Activated B cell treated with CpG ODN at 0.5 μM for 24 hours (primary cell): ENCODE results near the gene MUSTN1. TPM values are rescaled to one million over a fixed set of nuclear protein-coding genes. Genes with fewer than 3 reads are reported as not detected.

Experiments used
- ATAC-seq: fragments of 200-7000 bp; cut with Tn5 transposase; one replicate; pipeline ENCODE4 v1.10.0; 2021; ENCODE audit warnings: low read depth, mild to moderate bottlenecking, moderate library complexity
- CTCF ChIA-PET: fragments of 350-600 bp; sonication (Branson Sonifier 250); formaldehyde crosslinking; loops from one replicate; lab custom pipeline; 2021; ENCODE audit warnings: antibody characterized with exemption; lab: Charles Lee
- POLR2A ChIA-PET: fragments of 350-600 bp; sonication (Branson Sonifier 250); formaldehyde crosslinking; loops from one replicate; lab custom pipeline; 2021; ENCODE audit warnings: antibody characterized with exemption; lab: Charles Lee
- DNase-seq: peaks from one replicate; pipeline ENCODE4 v3.0.0; 2022
- H3K27ac Mint-ChIP-seq: one replicate; pipeline ENCODE4 v1.8.0; 2020; ENCODE audit warnings: mixed read lengths
- H3K27me3 Mint-ChIP-seq: one replicate; pipeline ENCODE4 v1.8.0; 2021; ENCODE audit warnings: mixed read lengths
- H3K36me3 Mint-ChIP-seq: one replicate; pipeline ENCODE4 v1.8.0; 2021; ENCODE audit warnings: low read depth, mixed read lengths
- H3K4me1 Mint-ChIP-seq: one replicate; pipeline ENCODE4 v1.8.0; 2021; ENCODE audit warnings: mixed read lengths
- H3K4me3 Mint-ChIP-seq: one replicate; pipeline ENCODE4 v1.8.0; 2020; ENCODE audit warnings: mild to moderate bottlenecking, mixed read lengths
- H3K9me3 Mint-ChIP-seq: one replicate; pipeline ENCODE4 v1.8.0; 2020; ENCODE audit warnings: mixed read lengths
- intact Hi-C: fragments of 100-400 bp; cut with micrococcal nuclease; formaldehyde crosslinking; loops from one replicate; pipeline ENCODE4 v1.15.1; 2024
- total RNA-seq: library from RNA; stranded (reverse); gene quantifications from 2 replicates; pipeline ENCODE4 v1.2.3, GENCODE V29; 2022
- TF ChIP-seq, protein P1 (sequence below): fragments of 200-600 bp; IDR thresholded peaks from one replicate; pipeline ENCODE4 v1.8.0; 2022; ENCODE audit warnings: antibody characterized with exemption, mild to moderate bottlenecking

The MUSTN1 gene
- total RNA-seq, 1 donor from 2014 or later, result 1.6 TPM

DNA sequence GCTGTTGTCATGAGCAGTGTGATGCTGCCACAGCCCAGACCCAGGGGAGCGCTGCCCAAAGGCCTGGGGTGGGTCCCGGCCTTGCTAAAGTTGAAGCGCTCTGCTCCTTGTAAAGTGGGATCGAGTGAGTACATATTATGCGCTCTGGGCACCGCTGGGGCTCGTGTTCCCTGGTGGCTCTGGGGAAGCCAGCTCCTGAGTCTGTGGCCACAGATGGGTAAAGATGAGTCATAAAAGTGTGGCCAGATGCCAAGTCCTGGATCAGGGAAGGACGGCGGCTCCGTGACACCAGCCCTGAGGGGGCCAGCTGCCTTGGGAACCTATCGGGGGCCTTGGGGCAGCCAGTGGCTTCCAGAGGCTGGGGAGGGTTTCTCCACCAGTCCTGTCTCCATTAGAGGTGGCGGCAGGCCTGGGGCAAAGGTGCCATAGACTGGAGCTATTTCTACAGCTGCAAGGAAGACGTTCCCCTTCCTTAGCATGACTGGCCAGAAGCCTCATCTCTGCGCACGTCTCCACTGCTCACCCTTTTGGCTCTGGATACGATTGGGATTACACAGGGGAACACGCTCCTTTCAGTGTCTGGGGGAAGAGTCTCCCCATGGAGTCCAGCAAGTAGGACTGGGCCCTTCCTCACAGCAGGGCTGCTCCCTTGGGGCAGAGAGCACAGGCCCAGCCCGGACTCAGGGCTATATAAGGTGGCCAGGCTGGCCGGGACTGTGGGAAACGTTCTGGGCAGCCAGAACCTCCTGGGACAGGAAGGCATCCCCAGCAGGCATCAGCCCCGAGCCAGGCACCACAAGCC, 3.1 kb downstream of the MUSTN1 start:
- H3K27me3 Mint-ChIP-seq, result no peaks in the 10 kb centered on the region
- ChIA-PET CTCF (no interaction called here), POLR2A (no interaction called here)
- H3K36me3 Mint-ChIP-seq, result peaks cover 11% of the 10 kb centered on the region
- ATAC-seq, result no peak
- no peak for DNase-seq
- intact Hi-C loops, result no loop called here
- H3K9me3 Mint-ChIP-seq, result no peaks in the 10 kb centered on the region
- TF ChIP-seq, protein P1, sequence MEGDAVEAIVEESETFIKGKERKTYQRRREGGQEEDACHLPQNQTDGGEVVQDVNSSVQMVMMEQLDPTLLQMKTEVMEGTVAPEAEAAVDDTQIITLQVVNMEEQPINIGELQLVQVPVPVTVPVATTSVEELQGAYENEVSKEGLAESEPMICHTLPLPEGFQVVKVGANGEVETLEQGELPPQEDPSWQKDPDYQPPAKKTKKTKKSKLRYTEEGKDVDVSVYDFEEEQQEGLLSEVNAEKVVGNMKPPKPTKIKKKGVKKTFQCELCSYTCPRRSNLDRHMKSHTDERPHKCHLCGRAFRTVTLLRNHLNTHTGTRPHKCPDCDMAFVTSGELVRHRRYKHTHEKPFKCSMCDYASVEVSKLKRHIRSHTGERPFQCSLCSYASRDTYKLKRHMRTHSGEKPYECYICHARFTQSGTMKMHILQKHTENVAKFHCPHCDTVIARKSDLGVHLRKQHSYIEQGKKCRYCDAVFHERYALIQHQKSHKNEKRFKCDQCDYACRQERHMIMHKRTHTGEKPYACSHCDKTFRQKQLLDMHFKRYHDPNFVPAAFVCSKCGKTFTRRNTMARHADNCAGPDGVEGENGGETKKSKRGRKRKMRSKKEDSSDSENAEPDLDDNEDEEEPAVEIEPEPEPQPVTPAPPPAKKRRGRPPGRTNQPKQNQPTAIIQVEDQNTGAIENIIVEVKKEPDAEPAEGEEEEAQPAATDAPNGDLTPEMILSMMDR, result no peak
- no peak overlapping the region for H3K4me3 Mint-ChIP-seq
- no peak overlapping the region for H3K27ac Mint-ChIP-seq
- H3K4me1 Mint-ChIP-seq, result no peaks in the 10 kb centered on the region

DNA sequence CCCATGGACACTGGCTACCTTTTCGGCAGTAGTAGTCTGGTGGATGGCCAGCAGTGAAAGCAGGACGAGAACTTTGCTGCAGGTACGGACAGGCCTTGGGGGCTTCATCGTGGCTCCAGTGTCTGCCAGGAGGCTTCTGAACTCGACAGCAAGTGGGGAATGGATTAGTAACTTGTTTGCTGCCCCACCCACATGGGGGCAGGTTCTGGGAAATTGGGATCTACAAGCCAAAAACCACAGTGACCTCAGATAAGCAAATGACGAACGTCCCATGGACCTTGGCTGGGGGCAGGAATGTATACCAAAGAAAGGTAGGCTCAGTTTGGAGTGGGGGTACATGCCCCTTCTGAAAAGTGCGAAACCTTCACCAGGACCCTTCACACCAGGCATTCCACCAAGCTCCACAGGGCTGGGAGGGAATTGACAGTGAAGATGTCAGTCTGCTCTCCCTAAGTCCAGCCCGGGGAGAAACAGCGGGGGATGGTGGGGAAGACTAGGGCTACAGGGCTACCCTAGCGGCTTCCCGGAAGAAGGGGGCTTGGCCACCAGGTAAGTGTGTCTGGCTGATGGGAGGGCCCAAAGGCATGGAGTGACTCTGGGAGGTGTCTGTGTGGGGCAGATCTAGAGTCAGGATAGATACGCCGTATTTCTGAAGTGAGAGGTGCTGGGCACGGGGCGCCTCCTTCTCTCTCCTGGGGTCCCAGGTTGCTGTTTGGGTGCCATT, 4.1 kb downstream of the MUSTN1 start, which contains the start of gene ITIH4:
Gene ITIH4 (minus strand): TSS at position 138 of the 724 bp plus-strand sequence. CDS start 30 bp downstream, at position 108.
- no peaks in the 10 kb centered on the region for H3K9me3 Mint-ChIP-seq
- intact Hi-C loops, result no loop called here
- H3K36me3 Mint-ChIP-seq, result peaks cover 6% of the 10 kb centered on the region
- H3K27me3 Mint-ChIP-seq, result no peaks in the 10 kb centered on the region
- no peak within 1 kb of the TSS for H3K27ac Mint-ChIP-seq
- CTCF ChIA-PET, result no interaction called here
- no peaks in the 10 kb centered on the region for H3K4me1 Mint-ChIP-seq
- DNase-seq (no peak), ATAC-seq (no peak)
- TF ChIP-seq, protein P1, result no peak
- H3K4me3 Mint-ChIP-seq, result no peak within 1 kb of the TSS
- POLR2A ChIA-PET, result no interaction called here

DNA sequence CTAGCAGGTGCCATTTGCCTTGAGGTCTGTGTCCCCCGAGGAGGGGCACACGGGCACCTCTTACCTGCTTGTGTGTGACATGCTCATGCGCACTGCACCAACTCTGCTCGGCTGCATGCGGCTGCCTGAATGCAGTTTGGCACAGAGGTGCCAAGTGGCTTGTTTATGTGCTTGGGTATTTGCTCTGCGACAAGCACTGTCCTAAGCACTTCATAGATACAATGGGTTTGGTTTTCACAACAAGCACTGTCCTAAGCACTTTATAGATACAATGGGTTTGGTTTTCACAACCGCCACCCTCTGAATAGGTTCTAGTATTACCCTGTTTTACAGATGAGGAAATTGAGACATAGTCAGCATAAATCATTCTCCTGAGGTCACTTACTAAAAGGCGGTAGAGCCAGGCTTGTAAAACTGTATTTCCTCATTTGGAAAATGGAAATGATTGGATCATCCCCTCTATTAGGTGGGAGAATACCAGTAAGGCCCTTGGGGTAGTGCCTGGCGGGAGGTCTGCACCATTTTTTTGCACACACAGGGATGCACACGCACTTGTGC, 4.8 kb downstream of the MUSTN1 start:
- no peaks in the 10 kb centered on the region for H3K27me3 Mint-ChIP-seq
- ChIA-PET POLR2A (no interaction called here), CTCF (no interaction called here)
- no peaks in the 10 kb centered on the region for H3K9me3 Mint-ChIP-seq
- H3K27ac Mint-ChIP-seq, result no peak overlapping the region
- intact Hi-C loops, result no loop called here
- TF ChIP-seq, protein P1, result no peak
- no peaks in the 10 kb centered on the region for H3K4me1 Mint-ChIP-seq
- no peak overlapping the region for H3K4me3 Mint-ChIP-seq
- DNase-seq (no peak), ATAC-seq (no peak)
- H3K36me3 Mint-ChIP-seq, result peaks cover 3% of the 10 kb centered on the region

DNA sequence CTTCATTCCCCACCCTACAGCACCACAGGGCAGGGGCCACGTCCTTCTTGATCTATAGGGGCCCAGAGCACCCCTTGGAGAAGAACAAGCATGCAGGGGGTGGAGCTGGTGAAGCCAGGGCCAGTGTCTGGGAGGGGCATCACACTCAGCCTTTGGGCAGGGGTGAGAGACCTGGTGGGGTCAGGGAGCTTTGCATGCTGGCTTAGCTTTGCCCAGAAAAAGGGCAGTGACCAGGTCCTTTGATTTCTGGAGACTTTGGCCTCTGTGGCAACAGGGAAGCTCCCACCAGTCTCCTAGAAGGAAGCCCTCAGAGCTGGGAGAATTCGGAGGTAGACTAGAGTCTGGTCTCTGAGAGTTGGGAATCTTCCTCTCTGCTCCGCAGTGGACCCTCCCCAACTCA, 5.3 kb downstream of the MUSTN1 start:
- intact Hi-C loops, result no loop called here
- TF ChIP-seq, protein P1, result no peak
- DNase-seq (no peak), ATAC-seq (no peak)
- Mint-ChIP-seq H3K27ac (no peak overlapping the region), H3K4me3 (no peak overlapping the region), H3K36me3 (peaks cover 1% of the 10 kb centered on the region), H3K9me3 (no peaks in the 10 kb centered on the region), H3K4me1 (no peaks in the 10 kb centered on the region), H3K27me3 (no peaks in the 10 kb centered on the region)
- ChIA-PET POLR2A (no interaction called here), CTCF (no interaction called here)

DNA sequence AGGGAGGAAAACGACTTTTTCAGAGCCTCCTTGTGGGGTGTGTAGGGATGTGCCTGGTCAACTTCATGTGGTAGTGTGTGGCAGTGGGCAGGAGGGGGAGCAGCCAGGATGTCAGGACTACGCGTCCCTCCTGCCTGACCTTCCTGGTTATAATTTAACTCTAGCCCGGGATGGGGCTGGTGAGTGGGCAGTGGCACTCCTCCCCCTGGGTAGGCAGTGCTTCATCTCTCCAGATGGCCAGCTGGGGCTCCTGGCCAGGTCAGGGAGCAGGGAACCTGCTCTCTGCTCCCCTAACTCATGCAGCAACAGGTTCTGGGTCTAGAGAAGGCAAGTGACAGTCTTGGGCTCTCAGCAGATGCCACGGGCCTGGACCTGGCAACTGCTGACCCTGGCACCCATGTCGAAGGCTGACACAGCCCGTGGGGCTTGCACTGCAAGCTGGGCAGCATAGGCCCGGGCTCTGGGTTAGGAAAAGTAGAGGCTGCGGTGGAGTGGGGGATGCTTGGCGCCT, 6.9 kb downstream of the MUSTN1 start:
- Mint-ChIP-seq H3K4me3 (no peak overlapping the region), H3K36me3 (no peaks in the 10 kb centered on the region), H3K27ac (no peak overlapping the region), H3K4me1 (no peaks in the 10 kb centered on the region), H3K9me3 (no peaks in the 10 kb centered on the region), H3K27me3 (no peaks in the 10 kb centered on the region)
- DNase-seq (no peak), ATAC-seq (no peak)
- TF ChIP-seq, protein P1, result no peak
- POLR2A ChIA-PET, result interaction anchor here (0.6 kb wide), 1 partner anchor 22 kb away, joined by 3 read pairs; no protein-coding TSS in a partner anchor
- CTCF ChIA-PET, result no interaction called here
- intact Hi-C loops, result no loop called here
